ENCODE data around the gene DHX35.

DNA sequence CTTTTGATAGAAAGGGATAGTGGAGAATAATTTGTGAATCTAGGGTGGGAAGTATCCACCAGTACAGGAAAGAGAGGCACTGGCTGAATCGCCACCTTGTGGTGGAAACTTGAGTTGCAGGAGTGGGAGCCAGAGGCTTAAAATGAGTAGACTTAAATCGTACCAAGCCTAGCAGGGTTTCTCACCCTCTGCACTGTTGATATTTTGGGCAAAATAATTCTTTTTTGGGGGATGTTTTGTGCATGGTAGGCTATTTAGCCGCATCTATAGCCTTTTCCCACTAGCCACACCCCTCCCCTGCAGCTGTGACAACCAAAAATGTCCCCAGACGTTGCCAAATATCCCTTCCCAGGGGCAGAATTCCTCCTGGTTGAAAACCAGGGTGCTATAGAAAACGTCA is 119.1 kb downstream of the DHX35 start:
- TF ChIP-seq POLR2A (IDR thresholded peaks at IDR 0.05) = no peak
- TF ChIP-seq, protein P1, sequence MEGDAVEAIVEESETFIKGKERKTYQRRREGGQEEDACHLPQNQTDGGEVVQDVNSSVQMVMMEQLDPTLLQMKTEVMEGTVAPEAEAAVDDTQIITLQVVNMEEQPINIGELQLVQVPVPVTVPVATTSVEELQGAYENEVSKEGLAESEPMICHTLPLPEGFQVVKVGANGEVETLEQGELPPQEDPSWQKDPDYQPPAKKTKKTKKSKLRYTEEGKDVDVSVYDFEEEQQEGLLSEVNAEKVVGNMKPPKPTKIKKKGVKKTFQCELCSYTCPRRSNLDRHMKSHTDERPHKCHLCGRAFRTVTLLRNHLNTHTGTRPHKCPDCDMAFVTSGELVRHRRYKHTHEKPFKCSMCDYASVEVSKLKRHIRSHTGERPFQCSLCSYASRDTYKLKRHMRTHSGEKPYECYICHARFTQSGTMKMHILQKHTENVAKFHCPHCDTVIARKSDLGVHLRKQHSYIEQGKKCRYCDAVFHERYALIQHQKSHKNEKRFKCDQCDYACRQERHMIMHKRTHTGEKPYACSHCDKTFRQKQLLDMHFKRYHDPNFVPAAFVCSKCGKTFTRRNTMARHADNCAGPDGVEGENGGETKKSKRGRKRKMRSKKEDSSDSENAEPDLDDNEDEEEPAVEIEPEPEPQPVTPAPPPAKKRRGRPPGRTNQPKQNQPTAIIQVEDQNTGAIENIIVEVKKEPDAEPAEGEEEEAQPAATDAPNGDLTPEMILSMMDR (IDR thresholded peaks at IDR 0.05 in 4 of 5, conservative IDR thresholded peaks at IDR 0.05 in 1 of 5) = peak; percentile 64 to 89 (median 71)

All from gastrocnemius medialis (tissue), 4 donors.